BE2C (cell line): ENCODE results near the gene LMNB1.
"Not testable (repeated sequence)": the region's sequence is repeated elsewhere in the genome, so short reads cannot be mapped to it uniquely, and the experiment has no call there.

Experiments
- DNase-seq: peaks from one replicate; pipeline ENCODE4 v3.0.0-alpha.2; 2020
- H3K27me3 ChIP-seq: fragments of 250-450 bp; sonication (Bioruptor Pico); 2 replicates; pipeline ENCODE4 v1.5.1; 2020; ENCODE audit warnings: mild to moderate bottlenecking
- H3K36me3 ChIP-seq: fragments of 250-450 bp; sonication (Bioruptor Pico); 2 replicates; pipeline ENCODE4 v1.5.1; 2020; ENCODE audit warnings: mild to moderate bottlenecking
- H3K4me1 ChIP-seq: fragments of 250-450 bp; sonication (Bioruptor Pico); 2 replicates; pipeline ENCODE4 v1.5.1; 2020
- H3K4me3 ChIP-seq: 2 replicates; pipeline ENCODE4 v1.5.1; 2011; ENCODE audit warnings: low read depth, low read length
- H3K9me3 ChIP-seq: fragments of 250-450 bp; sonication (Bioruptor Pico); 2 replicates; pipeline ENCODE4 v1.5.1; 2020
- CTCF ChIP-seq: IDR thresholded peaks from 2 replicates; pipeline ENCODE4 v1.5.1; 2012; ENCODE audit warnings: mild to moderate bottlenecking, low read depth, low read length

Gene LMNB1

GRCh38 chr5:126755593-126755992 lies 21.3 kb upstream of the LMNB1 start:
- H3K36me3 ChIP-seq: no peaks in the 10 kb centered on the region
- TF ChIP-seq CTCF: no peak
- no peak overlapping the region for H3K4me3 ChIP-seq
- DNase-seq: no peak
- no peaks in the 10 kb centered on the region for H3K27me3 ChIP-seq
- H3K4me1 ChIP-seq: 0 out of 2 replicates have a peak, but pooled peaks cover 3% of the 10 kb centered on the region
- H3K9me3 ChIP-seq: no peaks in the 10 kb centered on the region

GRCh38 chr5:126757713-126758357 lies 19.1 kb upstream of the LMNB1 start:
- H3K27me3 ChIP-seq: no peaks in the 10 kb centered on the region
- no peak for DNase-seq
- H3K4me1 ChIP-seq: 0 out of 2 replicates have a peak, but pooled peaks cover 3% of the 10 kb centered on the region
- TF ChIP-seq CTCF: no peak
- no peaks in the 10 kb centered on the region for H3K36me3 ChIP-seq
- no peaks in the 10 kb centered on the region for H3K9me3 ChIP-seq
- no peak overlapping the region for H3K4me3 ChIP-seq

GRCh38 chr5:126763371-126763770 lies 13.6 kb upstream of the LMNB1 start:
- no peak overlapping the region for H3K4me3 ChIP-seq
- 0 out of 2 replicates have a peak, but pooled peaks cover under 1% of the 10 kb centered on the region for H3K4me1 ChIP-seq
- H3K27me3 ChIP-seq: no peaks in the 10 kb centered on the region
- no peak for DNase-seq
- no peak for TF ChIP-seq CTCF
- no peaks in the 10 kb centered on the region for H3K9me3 ChIP-seq
- H3K36me3 ChIP-seq: no peaks in the 10 kb centered on the region

GRCh38 chr5:126769703-126770102 lies 7.2 kb upstream of the LMNB1 start:
- TF ChIP-seq CTCF: no peak
- Histone ChIP-seq H3K27me3 (no peaks in the 10 kb centered on the region), H3K4me1 (no peaks in the 10 kb centered on the region), H3K9me3 (no peaks in the 10 kb centered on the region), H3K4me3 (no peak overlapping the region), H3K36me3 (no peaks in the 10 kb centered on the region)
- DNase-seq: no peak

GRCh38 chr5:126773536-126773935 lies 3.4 kb upstream of the LMNB1 start:
- not testable (repeated sequence) for H3K4me1 ChIP-seq, H3K27me3 ChIP-seq, DNase-seq

GRCh38 chr5:126774595-126774994 lies 2.3 kb upstream of the LMNB1 start:
- peaks cover 16% of the 10 kb centered on the region for H3K36me3 ChIP-seq
- not testable (repeated sequence) for H3K9me3 ChIP-seq, H3K4me1 ChIP-seq, H3K27me3 ChIP-seq, H3K4me3 ChIP-seq, DNase-seq

More at GRCh38 chr5:126773536-126773935, 3.4 kb upstream of the LMNB1 start:
- H3K36me3 ChIP-seq, H3K4me3 ChIP-seq, H3K9me3 ChIP-seq: not testable (repeated sequence)

- Histone ChIP-seq H3K27me3 (no peaks in the 10 kb centered on the region), H3K36me3 (peaks cover 20% of the 10 kb centered on the region), H3K4me1 (no peaks in the 10 kb centered on the region), H3K9me3 (no peaks in the 10 kb centered on the region), H3K4me3 (peak overlapping the region; percentile 94)
- 0 out of 2 replicates have a peak, but pooled peaks have one; percentile 6 for TF ChIP-seq CTCF
- DNase-seq: peak; percentile 58
Observed at GRCh38 chr5:126777257-126777974, 480 bp downstream of the LMNB1 start.
